ENCODE measurements around the gene NOL12. TPM values are rescaled to one million over a fixed set of nuclear protein-coding genes. Genes with fewer than 3 reads are reported as not detected.

The NOL12 gene
- total RNA-seq, 1 experiment from 2014 or later: 32.7 TPM

GRCh38 chr22:37638391-37639069, 47.6 kb upstream of the NOL12 start:
- H3K36me3 ChIP-seq (ENCODE audit: control insufficient read depth, insufficient read depth, low read length): no peaks in the 10 kb centered on the region
- no peaks in the 10 kb centered on the region for H3K9me3 ChIP-seq (ENCODE audit: control insufficient read depth, insufficient read depth, low read depth, low read length)
- POLR2A ChIA-PET: no interaction called here
- H3K4me3 ChIP-seq (ENCODE audit: low read depth in 2 of 2, low read length in 2 of 2): no peak overlapping the region
- peaks cover 17% of the 10 kb centered on the region for H3K4me1 ChIP-seq (ENCODE audit: control insufficient read depth, insufficient read depth, low read length)
- intact Hi-C loops (cut with micrococcal nuclease; ENCODE audit: unreplicated experiment) (no loop called here), in situ Hi-C loops (cut with HindIII; ENCODE audit: low pct_unique_long_range_greater_than_20kb, low sequenced_read_pairs) (no loop called here)
- H3K27me3 ChIP-seq (ENCODE audit: control insufficient read depth, insufficient read depth, low read length): no peaks in the 10 kb centered on the region
- ATAC-seq: no peak
- CTCF ChIA-PET: no interaction called here
- no TSS peak for BruUV-seq (replicated peaks)
- DNase-seq (ENCODE audit: low read depth, low spot score): no peak
- TF ChIP-seq SIN3A (IDR thresholded peaks at IDR 0.05; ENCODE audit: borderline replicate concordance, insufficient read depth, low read depth, low read length) (no peak), TCF7L2 (IDR thresholded peaks at IDR 0.05; ENCODE audit: low read depth, low read length) (no peak), POLR2AphosphoS5 (IDR thresholded peaks at IDR 0.05; ENCODE audit: low read depth, low read length) (no peak)
- TF ChIP-seq, protein P1, sequence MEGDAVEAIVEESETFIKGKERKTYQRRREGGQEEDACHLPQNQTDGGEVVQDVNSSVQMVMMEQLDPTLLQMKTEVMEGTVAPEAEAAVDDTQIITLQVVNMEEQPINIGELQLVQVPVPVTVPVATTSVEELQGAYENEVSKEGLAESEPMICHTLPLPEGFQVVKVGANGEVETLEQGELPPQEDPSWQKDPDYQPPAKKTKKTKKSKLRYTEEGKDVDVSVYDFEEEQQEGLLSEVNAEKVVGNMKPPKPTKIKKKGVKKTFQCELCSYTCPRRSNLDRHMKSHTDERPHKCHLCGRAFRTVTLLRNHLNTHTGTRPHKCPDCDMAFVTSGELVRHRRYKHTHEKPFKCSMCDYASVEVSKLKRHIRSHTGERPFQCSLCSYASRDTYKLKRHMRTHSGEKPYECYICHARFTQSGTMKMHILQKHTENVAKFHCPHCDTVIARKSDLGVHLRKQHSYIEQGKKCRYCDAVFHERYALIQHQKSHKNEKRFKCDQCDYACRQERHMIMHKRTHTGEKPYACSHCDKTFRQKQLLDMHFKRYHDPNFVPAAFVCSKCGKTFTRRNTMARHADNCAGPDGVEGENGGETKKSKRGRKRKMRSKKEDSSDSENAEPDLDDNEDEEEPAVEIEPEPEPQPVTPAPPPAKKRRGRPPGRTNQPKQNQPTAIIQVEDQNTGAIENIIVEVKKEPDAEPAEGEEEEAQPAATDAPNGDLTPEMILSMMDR (IDR thresholded peaks at IDR 0.05): no peak
- TF ChIP-seq, protein P2, sequence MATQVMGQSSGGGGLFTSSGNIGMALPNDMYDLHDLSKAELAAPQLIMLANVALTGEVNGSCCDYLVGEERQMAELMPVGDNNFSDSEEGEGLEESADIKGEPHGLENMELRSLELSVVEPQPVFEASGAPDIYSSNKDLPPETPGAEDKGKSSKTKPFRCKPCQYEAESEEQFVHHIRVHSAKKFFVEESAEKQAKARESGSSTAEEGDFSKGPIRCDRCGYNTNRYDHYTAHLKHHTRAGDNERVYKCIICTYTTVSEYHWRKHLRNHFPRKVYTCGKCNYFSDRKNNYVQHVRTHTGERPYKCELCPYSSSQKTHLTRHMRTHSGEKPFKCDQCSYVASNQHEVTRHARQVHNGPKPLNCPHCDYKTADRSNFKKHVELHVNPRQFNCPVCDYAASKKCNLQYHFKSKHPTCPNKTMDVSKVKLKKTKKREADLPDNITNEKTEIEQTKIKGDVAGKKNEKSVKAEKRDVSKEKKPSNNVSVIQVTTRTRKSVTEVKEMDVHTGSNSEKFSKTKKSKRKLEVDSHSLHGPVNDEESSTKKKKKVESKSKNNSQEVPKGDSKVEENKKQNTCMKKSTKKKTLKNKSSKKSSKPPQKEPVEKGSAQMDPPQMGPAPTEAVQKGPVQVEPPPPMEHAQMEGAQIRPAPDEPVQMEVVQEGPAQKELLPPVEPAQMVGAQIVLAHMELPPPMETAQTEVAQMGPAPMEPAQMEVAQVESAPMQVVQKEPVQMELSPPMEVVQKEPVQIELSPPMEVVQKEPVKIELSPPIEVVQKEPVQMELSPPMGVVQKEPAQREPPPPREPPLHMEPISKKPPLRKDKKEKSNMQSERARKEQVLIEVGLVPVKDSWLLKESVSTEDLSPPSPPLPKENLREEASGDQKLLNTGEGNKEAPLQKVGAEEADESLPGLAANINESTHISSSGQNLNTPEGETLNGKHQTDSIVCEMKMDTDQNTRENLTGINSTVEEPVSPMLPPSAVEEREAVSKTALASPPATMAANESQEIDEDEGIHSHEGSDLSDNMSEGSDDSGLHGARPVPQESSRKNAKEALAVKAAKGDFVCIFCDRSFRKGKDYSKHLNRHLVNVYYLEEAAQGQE (IDR thresholded peaks at IDR 0.05; ENCODE audit: insufficient read depth in 1 of 2, low read depth in 2 of 2, low read length in 1 of 2): no peak
- no peak overlapping the region for H3K27ac ChIP-seq (ENCODE audit: low read length)

GRCh38 chr22:37639070-37639760, 46.9 kb upstream of the NOL12 start, which contains the start of gene SH3BP1:
Gene SH3BP1, plus strand, starts transcription at chr22:37639669. Its CDS starts 119 bp downstream, at chr22:37639788.
- intact Hi-C loops (cut with micrococcal nuclease; ENCODE audit: unreplicated experiment): no loop called here
- Histone ChIP-seq H3K36me3 (ENCODE audit: control insufficient read depth, insufficient read depth, low read length) (no peaks in the 10 kb centered on the region), H3K27ac (ENCODE audit: low read length) (no peak within 1 kb of the TSS), H3K4me1 (ENCODE audit: control insufficient read depth, insufficient read depth, low read length) (peaks cover 10% of the 10 kb centered on the region), H3K9me3 (ENCODE audit: control insufficient read depth, insufficient read depth, low read depth, low read length) (no peaks in the 10 kb centered on the region), H3K27me3 (ENCODE audit: control insufficient read depth, insufficient read depth, low read length) (no peaks in the 10 kb centered on the region), H3K4me3 (ENCODE audit: low read depth in 2 of 2, low read length in 2 of 2) (peak within 1 kb of the TSS; percentile 39 to 48)
- TF ChIP-seq, protein P2 (IDR thresholded peaks at IDR 0.05; ENCODE audit: insufficient read depth in 1 of 2, low read depth in 2 of 2, low read length in 1 of 2): no peak
- TF ChIP-seq TCF7L2 (IDR thresholded peaks at IDR 0.05; ENCODE audit: low read depth, low read length) (no peak), SIN3A (IDR thresholded peaks at IDR 0.05; ENCODE audit: borderline replicate concordance, insufficient read depth, low read depth, low read length) (no peak), POLR2AphosphoS5 (IDR thresholded peaks at IDR 0.05; ENCODE audit: low read depth, low read length) (no peak)
- TF ChIP-seq, protein P1 (IDR thresholded peaks at IDR 0.05): no peak
- ATAC-seq (peak; percentile 29), DNase-seq (ENCODE audit: low read depth, low spot score) (no peak)
- ChIA-PET POLR2A (interaction anchor here (0.5 kb wide), 1 partner anchor 246 kb away, joined by 7 read pairs; no protein-coding TSS in a partner anchor), CTCF (no interaction called here)
- no TSS peak for BruUV-seq (replicated peaks)
- in situ Hi-C loops (cut with HindIII; ENCODE audit: low pct_unique_long_range_greater_than_20kb, low sequenced_read_pairs): no loop called here

Data from Panc1 (cell line).